OCI-LY1 (cell line): ENCODE results near the gene SPSB3.

Experiments used
- H2AFZ ChIP-seq: fragments of 200-600 bp; sonication (generic), shearing (Covaris generic); 2 replicates; pipeline ENCODE4 v1.6.0; 2014; ENCODE audit warnings: antibody characterized with exemption, mild to moderate bottlenecking, low read length
- H3F3A ChIP-seq: fragments of 200-600 bp; sonication (generic), shearing (Covaris generic); 2 replicates; pipeline ENCODE4 v1.6.0; 2014; ENCODE audit warnings: mild to moderate bottlenecking, antibody characterized with exemption, low read length, moderate library complexity; ENCODE audit not compliant: insufficient read depth
- H3K27ac ChIP-seq: fragments of 200-600 bp; sonication (generic); 2 replicates; pipeline ENCODE4 v1.5.1; 2014; ENCODE audit warnings: low read length, mixed run types, mild to moderate bottlenecking, low read depth; ENCODE audit not compliant: poor library complexity, severe bottlenecking
- H3K27me3 ChIP-seq: fragments of 200-600 bp; sonication (generic); 2 replicates; pipeline ENCODE4 v1.6.0; 2014; ENCODE audit warnings: antibody characterized with exemption, mild to moderate bottlenecking, low read length, moderate library complexity; ENCODE audit not compliant: insufficient read depth
- H3K36me3 ChIP-seq: fragments of 200-600 bp; sonication (generic); 2 replicates; pipeline ENCODE4 v1.6.1; 2014; ENCODE audit warnings: mild to moderate bottlenecking, antibody characterized with exemption, low read length, moderate library complexity, mixed read lengths; ENCODE audit not compliant: insufficient read depth
- H3K4me1 ChIP-seq: fragments of 200-600 bp; sonication (generic); 2 replicates; pipeline ENCODE4 v1.5.1; 2014; ENCODE audit warnings: mild to moderate bottlenecking, low read length, moderate library complexity; ENCODE audit not compliant: insufficient read depth, severe bottlenecking
- H3K4me2 ChIP-seq: fragments of 200-600 bp; sonication (generic), shearing (Covaris generic); 2 replicates; pipeline ENCODE4 v1.6.1; 2014; ENCODE audit warnings: low read length
- H3K4me3 ChIP-seq: fragments of 200-600 bp; sonication (generic); 2 replicates; pipeline ENCODE4 v1.5.1; 2014; ENCODE audit warnings: low read length, low read depth, mild to moderate bottlenecking, mixed read lengths; ENCODE audit not compliant: poor library complexity, severe bottlenecking
- H3K79me2 ChIP-seq: fragments of 200-600 bp; shearing (Covaris generic); 2 replicates; pipeline ENCODE4 v1.6.1; 2016; ENCODE audit warnings: mixed run types, low read length, mixed read lengths; ENCODE audit not compliant: insufficient read depth
- H3K9ac ChIP-seq: fragments of 200-600 bp; sonication (generic), shearing (Covaris generic); 2 replicates; pipeline ENCODE4 v1.6.1; 2014; ENCODE audit warnings: mild to moderate bottlenecking, low read length, mixed read lengths
- H3K9me2 ChIP-seq: fragments of 200-600 bp; sonication (generic), shearing (Covaris generic); 2 replicates; pipeline ENCODE4 v1.6.1; 2014; ENCODE audit warnings: low read depth, mild to moderate bottlenecking, low read length, mixed read lengths
- H3K9me3 ChIP-seq: fragments of 200-600 bp; shearing (Covaris generic); 2 replicates; pipeline ENCODE4 v1.6.1; 2014; ENCODE audit warnings: low read length, mixed read lengths
- H4K20me1 ChIP-seq: fragments of 200-600 bp; sonication (generic), shearing (Covaris generic); 2 replicates; pipeline ENCODE4 v1.6.0; 2016; ENCODE audit warnings: mild to moderate bottlenecking, low read length; ENCODE audit not compliant: insufficient read depth
- CTCF ChIP-seq: fragments of 200-600 bp; sonication (generic), shearing (Covaris generic); IDR thresholded peaks from 2 replicates; pipeline ENCODE4 v1.5.1; 2017; ENCODE audit warnings: mild to moderate bottlenecking, antibody characterized with exemption, low read length, moderate library complexity, mixed read lengths
- EZH2 ChIP-seq: fragments of 200-600 bp; sonication (generic), shearing (Covaris generic); IDR thresholded peaks from 2 replicates; pipeline ENCODE4 v1.8.0; 2017; ENCODE audit warnings: borderline replicate concordance, mixed run types, mild to moderate bottlenecking, antibody characterized with exemption, low read length, moderate library complexity, mixed read lengths

Gene SPSB3

GRCh38 chr16:1791943-1792812 is 9.8 kb upstream of the SPSB3 start:
- Histone ChIP-seq H3K4me2 (no peak overlapping the region), H3K27me3 (no peaks in the 10 kb centered on the region), H3K4me1 (no peaks in the 10 kb centered on the region), H2AFZ (no peak overlapping the region), H3K9me2 (no peaks in the 10 kb centered on the region), H3F3A (no peaks in the 10 kb centered on the region), H3K79me2 (no peaks in the 10 kb centered on the region), H3K36me3 (peaks cover 19% of the 10 kb centered on the region), H3K9ac (no peak overlapping the region), H3K9me3 (no peaks in the 10 kb centered on the region), H3K27ac (no peak overlapping the region), H4K20me1 (no peaks in the 10 kb centered on the region), H3K4me3 (no peak overlapping the region)
- no peak for TF ChIP-seq CTCF
- no peak for TF ChIP-seq EZH2

- Histone ChIP-seq H3F3A (no peaks in the 10 kb centered on the region), H4K20me1 (no peaks in the 10 kb centered on the region), H2AFZ (no peak overlapping the region), H3K9me3 (no peaks in the 10 kb centered on the region), H3K36me3 (peaks cover 26% of the 10 kb centered on the region), H3K4me2 (no peak overlapping the region), H3K27me3 (no peaks in the 10 kb centered on the region), H3K9me2 (no peaks in the 10 kb centered on the region), H3K79me2 (no peaks in the 10 kb centered on the region), H3K27ac (no peak overlapping the region), H3K4me1 (no peaks in the 10 kb centered on the region), H3K9ac (no peak overlapping the region), H3K4me3 (no peak overlapping the region)
- TF ChIP-seq EZH2, result no peak
- no peak for TF ChIP-seq CTCF
These were observed 9.0 kb upstream of the SPSB3 start for GRCh38 chr16:1791256-1791942.

- Histone ChIP-seq H3K27ac (no peak overlapping the region), H3K9me2 (no peaks in the 10 kb centered on the region), H3F3A (no peaks in the 10 kb centered on the region), H3K4me1 (no peaks in the 10 kb centered on the region), H2AFZ (no peak overlapping the region), H3K36me3 (peaks cover 33% of the 10 kb centered on the region), H4K20me1 (no peaks in the 10 kb centered on the region), H3K4me3 (no peak overlapping the region), H3K79me2 (no peaks in the 10 kb centered on the region), H3K9me3 (no peaks in the 10 kb centered on the region), H3K4me2 (no peak overlapping the region), H3K27me3 (no peaks in the 10 kb centered on the region), H3K9ac (no peak overlapping the region)
- no peak for TF ChIP-seq CTCF
- TF ChIP-seq EZH2, result no peak
These were observed 8.4 kb upstream of the SPSB3 start for GRCh38 chr16:1790611-1791255.
